ENCODE data around the gene THAP7. TPM values are rescaled to one million over a fixed set of nuclear protein-coding genes. Genes with fewer than 3 reads are reported as not detected.
A peak's percentile ranks its signal among the peaks of the same experiment; 100 is the strongest.

The THAP7 gene
- total and polyA plus RNA-seq, 2 of the 13 experiments (the other 11 are each of a cell fraction or from before 2014, with no cell fraction given) = 13.0 to 25.5 TPM

DNA sequence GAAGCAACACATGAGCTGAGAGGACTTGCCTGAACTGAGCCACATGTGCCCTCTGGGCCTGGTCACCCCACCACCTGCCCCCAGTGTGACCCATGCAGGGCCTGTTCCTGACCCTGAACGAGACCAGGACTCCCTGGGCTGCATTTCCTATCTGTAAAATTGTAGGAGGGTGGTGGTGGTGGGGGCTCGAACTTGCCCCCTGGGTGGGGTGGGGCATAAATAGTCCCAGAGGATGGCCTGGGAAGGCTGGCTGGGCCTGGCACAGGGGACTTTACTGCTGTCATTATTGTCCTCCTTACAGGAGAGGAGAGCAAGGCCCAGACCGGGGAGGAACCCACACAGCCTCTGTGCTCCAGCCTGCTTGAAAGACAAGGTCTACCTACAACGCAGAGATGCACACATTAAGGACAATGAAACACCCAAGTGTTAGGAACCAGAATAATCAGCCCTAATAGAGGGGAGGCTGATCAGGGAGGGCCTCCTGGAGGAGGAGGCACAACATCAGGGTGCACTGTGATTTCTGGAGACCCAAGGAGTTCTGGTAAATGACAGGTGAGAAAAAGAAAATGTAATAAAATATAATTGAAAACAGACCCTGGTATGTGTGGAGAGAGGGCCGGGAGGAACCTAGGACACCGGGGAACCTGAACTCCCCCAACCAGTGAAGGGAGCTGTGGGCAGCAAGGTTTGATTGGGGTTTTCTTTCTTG, 37.7 kb downstream of the THAP7 start (continued):
- TF ChIP-seq LBX2 (CRISPR knock-in tag; IDR thresholded peaks at IDR 0.05; ENCODE audit: borderline replicate concordance) (0 out of 2 replicates have a peak, but pooled peaks have one; percentile 30), ZFY (CRISPR knock-in tag; IDR thresholded peaks at IDR 0.05) (peak; percentile 4), FOXC1 (CRISPR knock-in tag; IDR thresholded peaks at IDR 0.05; ENCODE audit: borderline replicate concordance) (0 out of 2 replicates have a peak, but pooled peaks have one; percentile 31)

GRCh38 chr22:20963201-20964052, 38.5 kb downstream of the THAP7 start:
- Histone ChIP-seq H3K4me2 (ENCODE audit: low read depth, low read length) (peak overlapping the region; percentile 99), H3K36me3 (replicated peaks in 1 of 2; ENCODE audit: control insufficient read depth in 1 of 2, insufficient read depth in 2 of 2, low read length in 2 of 2) (no peaks in the 10 kb centered on the region), H3K4me3 (replicated peaks in 1 of 3; ENCODE audit: insufficient read depth in 1 of 3, low read depth in 2 of 3, low read length in 3 of 3) (peak overlapping the region in 2 of 3 experiments; percentile 61 to 72; a peak in 3 of 6 replicates), H3K27me3 (ENCODE audit: control insufficient read depth in 1 of 2, insufficient read depth in 2 of 2, low read length in 2 of 2) (no peaks in the 10 kb centered on the region), H2AFZ (ENCODE audit: low read length) (no peak overlapping the region), H3K4me1 (ENCODE audit: insufficient read depth, low read length) (peaks cover 59% of the 10 kb centered on the region), H3K9me3 (ENCODE audit: low read length) (no peaks in the 10 kb centered on the region), H3K27ac (ENCODE audit: extremely low read length, insufficient read depth, low read length) (peak overlapping the region; percentile 69), H4K20me1 (ENCODE audit: insufficient read depth, low read length) (no peaks in the 10 kb centered on the region), H3K9ac (ENCODE audit: insufficient read depth, low read depth, low read length) (peak overlapping the region; percentile 75), H3K79me2 (ENCODE audit: insufficient read depth, low read length) (peaks cover 4% of the 10 kb centered on the region)
- POLR2A ChIA-PET = interaction anchor here (0.7 to 3.9 kb wide), 7 partner anchors 9 to 190 kb away, joined by 3 to 33 read pairs (median 3); partner anchors contain the start of genes LZTR1, SERPIND1 and THAP7
- DNase-seq (ENCODE audit: low spot score) = peak; percentile 91
- WGBS (ENCODE audit: low lambda C conversion rate) = 13% methylated on average over 7 of the region's 7 CpGs
- intact Hi-C loops (cut with micrococcal nuclease; ENCODE audit: unreplicated experiment) = loop anchor here (2.0 to 5.0 kb wide), 2 partner anchors 39 to 76 kb away; partner anchors contain the start of gene THAP7
- BruUV-seq (replicated peaks) = no TSS peak
- CTCF ChIA-PET (ENCODE audit: low intra/inter-chr PET ratio, low total read pairs) = interaction anchor here (1.0 kb wide), 1 partner anchor 77 kb away, joined by 3 read pairs; no protein-coding TSS in a partner anchor
- in situ Hi-C loops (cut with HindIII; ENCODE audit: extremely low pct_ligation_motif_present, low pct_unique_long_range_greater_than_20kb) = no loop called here
- FAIRE-seq = peak; percentile 97
- peak; percentile 80 for ATAC-seq
- peak; percentile 58; the same call in 1 of the 2 replicates for TF ChIP-seq DPF2 (CRISPR knock-in tag; IDR thresholded peaks at IDR 0.05; ENCODE audit: borderline replicate concordance, low read depth)
- TF ChIP-seq, protein P1, sequence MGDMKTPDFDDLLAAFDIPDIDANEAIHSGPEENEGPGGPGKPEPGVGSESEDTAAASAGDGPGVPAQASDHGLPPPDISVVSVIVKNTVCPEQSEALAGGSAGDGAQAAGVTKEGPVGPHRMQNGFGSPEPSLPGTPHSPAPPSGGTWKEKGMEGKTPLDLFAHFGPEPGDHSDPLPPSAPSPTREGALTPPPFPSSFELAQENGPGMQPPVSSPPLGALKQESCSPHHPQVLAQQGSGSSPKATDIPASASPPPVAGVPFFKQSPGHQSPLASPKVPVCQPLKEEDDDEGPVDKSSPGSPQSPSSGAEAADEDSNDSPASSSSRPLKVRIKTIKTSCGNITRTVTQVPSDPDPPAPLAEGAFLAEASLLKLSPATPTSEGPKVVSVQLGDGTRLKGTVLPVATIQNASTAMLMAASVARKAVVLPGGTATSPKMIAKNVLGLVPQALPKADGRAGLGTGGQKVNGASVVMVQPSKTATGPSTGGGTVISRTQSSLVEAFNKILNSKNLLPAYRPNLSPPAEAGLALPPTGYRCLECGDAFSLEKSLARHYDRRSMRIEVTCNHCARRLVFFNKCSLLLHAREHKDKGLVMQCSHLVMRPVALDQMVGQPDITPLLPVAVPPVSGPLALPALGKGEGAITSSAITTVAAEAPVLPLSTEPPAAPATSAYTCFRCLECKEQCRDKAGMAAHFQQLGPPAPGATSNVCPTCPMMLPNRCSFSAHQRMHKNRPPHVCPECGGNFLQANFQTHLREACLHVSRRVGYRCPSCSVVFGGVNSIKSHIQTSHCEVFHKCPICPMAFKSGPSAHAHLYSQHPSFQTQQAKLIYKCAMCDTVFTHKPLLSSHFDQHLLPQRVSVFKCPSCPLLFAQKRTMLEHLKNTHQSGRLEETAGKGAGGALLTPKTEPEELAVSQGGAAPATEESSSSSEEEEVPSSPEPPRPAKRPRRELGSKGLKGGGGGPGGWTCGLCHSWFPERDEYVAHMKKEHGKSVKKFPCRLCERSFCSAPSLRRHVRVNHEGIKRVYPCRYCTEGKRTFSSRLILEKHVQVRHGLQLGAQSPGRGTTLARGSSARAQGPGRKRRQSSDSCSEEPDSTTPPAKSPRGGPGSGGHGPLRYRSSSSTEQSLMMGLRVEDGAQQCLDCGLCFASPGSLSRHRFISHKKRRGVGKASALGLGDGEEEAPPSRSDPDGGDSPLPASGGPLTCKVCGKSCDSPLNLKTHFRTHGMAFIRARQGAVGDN (CRISPR knock-in tag; IDR thresholded peaks at IDR 0.05) = peak; percentile 96
- TF ChIP-seq ZNF605 (CRISPR knock-in tag; IDR thresholded peaks at IDR 0.05) = peak; percentile 65
- TF ChIP-seq ZFP62 (CRISPR knock-in tag; IDR thresholded peaks at IDR 0.05) = no peak
- TF ChIP-seq ZNF609 (CRISPR knock-in tag; IDR thresholded peaks at IDR 0.05; ENCODE audit: borderline replicate concordance) = peak; percentile 59; the same call in 1 of the 2 replicates
- TF ChIP-seq ZFY (CRISPR knock-in tag; IDR thresholded peaks at IDR 0.05) = peak; percentile 93
